GM18520 (cell line): ENCODE data around the gene DGKB.

Experiments
- ATAC-seq: cut with Tn5 transposase; IDR thresholded peaks from one replicate; pipeline ENCODE4 v1.9.1; 2021; ENCODE audit not compliant: unreplicated experiment

Gene DGKB

DNA sequence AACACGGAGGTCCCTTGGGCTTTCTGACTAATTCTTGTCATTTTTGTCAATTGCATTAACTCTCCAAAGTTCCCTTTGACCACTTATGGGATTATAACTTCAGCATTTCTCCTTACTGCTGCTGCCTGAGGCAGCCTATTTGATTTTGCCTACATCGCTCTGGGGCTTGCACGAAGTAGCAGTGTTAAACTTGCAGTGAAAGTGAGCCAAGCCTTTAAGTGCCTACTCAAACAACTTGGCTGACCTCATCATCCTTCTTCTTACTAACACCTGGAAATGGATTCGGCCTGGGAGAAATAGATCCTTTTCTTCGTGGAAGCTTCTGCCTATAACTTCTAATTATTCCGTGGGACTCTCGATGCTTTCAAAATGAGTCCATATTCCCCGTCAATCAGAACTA lies 76.6 kb downstream of the DGKB start:
- no peak for ATAC-seq

DNA sequence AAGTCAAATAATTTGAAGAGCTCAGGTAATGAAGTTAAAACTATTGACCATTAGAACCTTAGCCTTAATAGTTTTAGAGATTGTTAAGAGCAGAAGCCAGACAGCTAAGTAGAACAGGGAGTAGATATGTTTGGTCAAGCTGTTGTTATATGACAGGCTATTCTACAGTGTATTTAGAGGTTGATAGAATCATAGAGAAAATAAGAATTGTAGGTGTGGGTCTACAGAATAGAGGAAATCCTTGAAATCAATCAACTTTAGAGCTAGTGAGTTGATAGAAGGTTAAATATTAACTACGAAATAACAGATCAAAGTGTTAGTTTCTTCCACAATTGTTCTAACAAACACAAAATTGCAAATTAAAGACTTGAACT lies 80.1 kb downstream of the DGKB start:
- ATAC-seq = no peak

DNA sequence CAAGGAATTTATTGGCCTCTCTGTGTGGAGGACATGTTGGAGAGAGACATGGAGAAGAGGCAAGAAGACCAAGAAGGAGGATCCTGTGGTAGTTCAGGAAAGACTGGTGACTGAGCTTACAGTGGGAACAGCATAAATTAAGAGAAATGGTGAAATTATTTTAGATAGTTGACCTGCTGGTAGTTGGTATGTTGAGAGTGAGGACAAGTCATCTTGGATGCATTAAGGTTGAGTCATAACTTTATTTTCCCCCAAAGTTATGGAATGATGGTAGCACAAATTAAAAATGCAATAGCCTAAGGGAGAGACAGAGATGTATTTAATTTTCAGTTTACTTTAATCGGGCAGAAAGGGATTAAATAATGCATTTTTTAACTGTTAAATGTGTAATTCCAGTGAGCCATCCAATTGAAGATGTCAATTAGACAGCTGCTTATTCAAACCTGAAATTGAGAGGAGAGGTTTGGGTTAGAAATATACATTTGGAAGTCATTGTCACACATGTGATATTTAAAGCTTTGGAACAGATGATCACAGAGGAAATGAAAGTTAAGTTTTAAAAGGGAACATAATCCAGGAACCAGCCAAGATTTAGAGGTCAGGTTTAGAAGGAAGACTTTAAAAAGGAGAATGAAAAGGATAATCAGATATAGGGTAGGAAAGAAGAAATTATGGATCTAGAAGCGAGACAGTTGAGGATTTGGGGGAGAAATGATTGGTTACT lies 80.6 kb downstream of the DGKB start:
- ATAC-seq = no peak

DNA sequence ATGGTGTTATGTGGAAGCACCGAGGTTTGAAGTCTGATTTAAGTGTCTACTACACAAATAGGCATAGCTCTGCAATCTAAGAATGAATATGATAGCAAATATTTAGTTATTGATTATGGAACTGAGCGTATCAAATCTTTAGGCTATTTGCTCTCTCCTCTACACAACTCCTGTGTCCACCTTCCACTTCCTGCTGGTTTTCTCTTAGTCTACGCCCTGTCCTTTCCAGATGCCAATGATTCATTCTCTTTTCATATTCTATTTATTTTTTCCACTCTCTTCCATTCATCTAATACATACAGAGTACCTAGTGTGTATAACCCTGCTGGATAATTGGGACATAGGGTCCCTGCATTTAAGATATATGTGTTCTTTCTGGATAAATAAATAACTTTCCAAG lies 83.7 kb downstream of the DGKB start:
- ATAC-seq = no peak

DNA sequence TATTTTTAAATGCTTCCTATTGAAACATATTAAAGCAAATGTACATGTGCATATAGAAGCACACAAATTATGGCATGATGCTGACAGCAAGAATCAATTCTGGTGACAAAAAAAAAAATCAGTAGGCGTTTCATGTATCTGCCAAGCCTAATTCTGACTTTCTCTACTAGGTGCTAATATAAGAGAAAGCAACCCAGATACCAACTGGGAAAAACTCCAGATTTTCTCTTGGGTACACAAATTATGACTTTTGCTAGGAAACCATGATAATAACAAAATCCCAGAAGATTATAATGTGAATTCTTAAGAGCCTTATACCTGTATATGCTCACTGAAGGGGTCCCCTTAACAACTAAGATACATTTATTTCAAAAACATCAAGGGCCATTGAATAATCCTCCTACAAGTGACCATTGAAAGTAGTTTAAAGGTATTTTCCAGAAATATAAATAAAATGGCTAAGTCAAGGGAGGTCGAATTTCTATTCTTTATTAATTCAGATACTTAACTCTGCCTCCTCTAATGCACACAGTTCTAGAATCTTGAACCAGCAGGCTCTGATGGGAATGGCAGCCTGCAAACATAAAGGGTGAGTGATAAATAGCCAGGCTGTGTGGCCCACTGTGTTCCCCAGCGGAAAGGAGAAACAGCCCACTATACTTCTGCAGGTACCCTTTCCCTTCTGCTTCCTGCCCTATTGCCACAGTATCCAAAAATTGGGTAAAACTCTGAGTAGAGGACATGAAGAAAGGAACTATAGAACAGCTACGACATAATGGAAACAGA lies 84.5 kb downstream of the DGKB start:
- ATAC-seq = no peak

DNA sequence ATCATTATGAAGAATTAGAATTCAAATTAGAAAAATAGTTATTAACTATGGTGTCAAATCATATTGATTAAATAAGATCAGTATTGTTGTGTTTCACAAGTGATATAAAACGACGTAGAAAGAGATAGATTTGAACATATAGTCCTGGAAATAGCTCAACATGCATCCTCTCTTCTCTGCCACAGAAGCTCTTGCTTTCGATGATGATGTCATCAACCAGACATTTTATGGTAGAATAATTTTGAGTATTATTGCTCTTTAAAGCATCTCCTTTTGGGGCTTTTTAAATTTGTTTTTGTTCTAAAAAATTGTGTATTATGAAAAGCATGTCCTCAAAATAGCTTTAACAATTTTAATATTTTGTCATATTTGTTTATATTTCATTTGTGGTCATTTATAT lies 95.0 kb downstream of the DGKB start:
- ATAC-seq = no peak

DNA sequence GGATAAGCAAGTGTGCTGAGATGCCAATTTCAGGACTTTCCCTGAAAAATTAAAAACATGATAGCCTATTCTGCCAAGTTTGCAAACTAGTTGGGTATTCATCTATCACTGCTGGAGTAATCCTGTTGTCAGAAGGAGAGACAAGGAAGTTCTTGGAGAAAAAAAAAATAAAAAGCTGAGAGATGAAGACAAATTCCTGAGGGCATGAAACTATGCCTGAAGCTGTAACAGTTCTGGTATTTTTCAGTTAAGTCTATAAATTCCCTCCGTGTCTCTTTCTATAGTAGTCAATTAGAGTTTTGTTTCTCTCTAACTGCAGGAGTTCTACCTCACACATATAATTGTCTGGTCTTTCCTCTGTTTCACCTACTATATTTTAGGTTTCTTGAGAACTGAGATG lies 95.7 kb downstream of the DGKB start:
- ATAC-seq = no peak

DNA sequence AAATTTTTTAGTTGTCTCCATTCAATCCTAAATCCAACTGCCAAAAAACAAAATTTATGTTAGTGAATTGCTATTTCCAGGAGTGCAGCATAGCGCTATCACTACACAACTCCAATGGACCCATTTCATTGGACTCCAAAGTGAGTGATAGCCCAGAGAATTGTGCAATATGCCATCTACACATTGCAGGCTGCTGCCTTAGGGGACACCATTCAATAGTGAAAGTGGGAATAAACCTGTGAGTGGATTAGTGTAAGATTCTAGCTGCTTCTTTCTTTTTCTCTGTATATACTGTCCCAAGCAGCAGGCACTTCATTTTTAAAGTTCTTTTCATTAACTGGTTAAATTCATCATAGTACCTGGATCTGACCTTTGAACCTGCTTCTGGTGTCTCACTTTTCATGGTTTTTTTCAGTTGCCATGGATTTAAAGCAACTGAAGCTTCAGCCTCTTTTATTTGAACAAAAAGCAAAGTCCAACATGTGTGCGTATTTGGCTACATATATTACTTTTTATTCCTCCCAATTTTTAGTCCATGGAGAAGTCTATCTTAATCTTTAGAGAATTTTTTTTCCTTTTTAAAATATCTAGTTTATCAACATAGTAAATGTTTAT lies 97.3 kb downstream of the DGKB start:
- no peak for ATAC-seq

DNA sequence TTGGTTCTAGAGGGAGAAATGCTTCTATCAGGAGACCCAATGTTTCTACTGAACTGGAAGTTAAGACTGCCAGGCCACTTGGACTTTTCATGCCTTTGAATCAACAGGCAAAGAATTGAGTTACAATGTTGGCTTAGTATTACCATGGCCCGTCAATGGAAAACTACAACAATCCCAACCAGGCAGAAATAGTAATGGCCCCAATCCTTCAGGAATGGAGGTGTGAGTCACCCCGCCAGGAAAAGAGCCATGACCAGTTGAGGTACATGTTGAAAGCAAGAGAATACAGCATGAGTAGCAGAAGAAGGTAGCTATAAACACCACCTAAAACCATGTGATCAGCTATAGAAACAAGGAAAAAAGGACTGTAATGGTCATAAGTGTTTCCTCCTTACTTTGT lies 101.9 kb downstream of the DGKB start:
- no peak for ATAC-seq

DNA sequence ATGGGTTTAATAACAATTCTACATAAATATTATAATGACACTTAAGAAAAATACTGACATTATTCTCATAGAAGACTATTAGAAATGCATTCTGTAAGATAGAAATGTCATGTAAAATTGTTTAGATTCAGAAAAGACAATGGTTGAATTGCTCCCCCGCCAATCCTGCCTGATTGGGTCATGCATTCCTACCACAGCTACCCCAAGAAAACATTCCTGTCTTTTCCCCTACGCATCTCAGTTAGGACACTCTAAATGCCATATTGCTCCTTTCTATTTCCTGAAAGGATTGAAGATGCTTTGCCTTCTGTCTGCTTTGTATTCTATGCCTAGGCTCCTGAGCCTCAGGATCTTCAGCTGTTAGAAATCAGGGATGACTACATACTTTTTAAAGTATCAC lies 109.4 kb downstream of the DGKB start:
- no peak for ATAC-seq

DNA sequence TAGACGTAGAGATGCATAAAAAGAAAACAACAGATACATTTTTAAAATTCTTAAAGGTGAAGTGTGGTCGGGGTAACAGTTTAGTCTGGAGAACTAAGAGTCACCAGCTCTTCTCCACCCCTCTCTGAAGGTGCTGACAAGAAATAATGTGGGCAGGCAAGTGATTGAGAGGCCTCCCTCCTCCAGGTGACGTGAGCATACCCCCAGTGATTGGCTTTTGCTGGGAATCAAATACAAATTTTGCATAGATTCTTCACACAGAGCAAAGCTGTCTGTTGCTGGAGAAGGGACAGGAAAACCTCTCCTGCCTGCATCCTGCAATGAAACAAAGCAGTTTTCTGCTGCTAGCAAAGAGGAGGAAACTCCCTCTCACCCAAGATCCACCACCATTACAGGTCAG lies 115.0 kb downstream of the DGKB start:
- ATAC-seq = no peak

DNA sequence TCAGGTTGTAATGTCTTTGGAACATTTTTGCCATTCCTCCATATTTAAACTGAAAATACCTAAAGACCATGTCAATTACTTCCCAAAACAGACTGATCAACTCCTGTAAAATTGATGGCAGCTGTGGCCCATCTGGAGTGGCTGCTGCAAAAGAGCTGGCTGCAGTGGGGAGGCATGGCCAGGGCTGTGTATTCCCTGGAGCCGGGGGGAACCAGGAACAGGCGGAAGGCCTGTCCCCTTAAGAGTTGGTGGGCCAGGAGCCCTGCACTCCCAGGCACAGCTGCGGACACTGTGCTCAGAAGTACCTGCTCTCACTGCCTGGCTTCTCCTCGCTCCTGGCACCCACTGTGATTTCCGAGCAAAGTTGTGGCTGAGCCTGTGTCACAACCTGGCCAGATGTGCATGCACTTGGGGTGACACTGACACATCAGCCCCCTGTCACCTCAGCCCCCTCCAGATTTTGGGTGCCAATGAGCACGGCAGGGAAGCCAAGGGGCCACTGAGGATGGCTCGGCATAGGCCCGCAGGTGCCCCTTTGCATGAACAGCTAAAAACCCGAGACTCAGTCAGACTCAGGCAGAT lies 116.1 kb downstream of the DGKB start:
- ATAC-seq = no peak

DNA sequence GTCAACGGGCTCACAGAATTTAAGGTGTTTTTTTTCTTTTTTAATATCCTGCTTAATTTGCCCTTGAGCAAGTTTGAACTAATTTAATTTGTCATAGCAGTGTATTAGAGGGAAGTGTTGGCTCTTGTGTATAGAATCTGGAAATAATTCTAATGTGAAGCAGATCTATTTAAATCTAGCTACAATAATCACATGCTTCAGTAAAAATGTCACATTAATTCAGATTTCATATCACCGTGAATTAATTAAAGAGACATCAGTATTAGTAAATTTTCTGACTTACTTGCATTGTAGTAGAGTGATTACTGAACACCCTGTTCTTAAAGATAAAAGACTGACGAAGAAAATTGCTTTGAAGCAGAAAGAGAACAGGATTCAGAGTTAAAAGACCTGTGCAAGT lies 124.7 kb downstream of the DGKB start:
- no peak for ATAC-seq

DNA sequence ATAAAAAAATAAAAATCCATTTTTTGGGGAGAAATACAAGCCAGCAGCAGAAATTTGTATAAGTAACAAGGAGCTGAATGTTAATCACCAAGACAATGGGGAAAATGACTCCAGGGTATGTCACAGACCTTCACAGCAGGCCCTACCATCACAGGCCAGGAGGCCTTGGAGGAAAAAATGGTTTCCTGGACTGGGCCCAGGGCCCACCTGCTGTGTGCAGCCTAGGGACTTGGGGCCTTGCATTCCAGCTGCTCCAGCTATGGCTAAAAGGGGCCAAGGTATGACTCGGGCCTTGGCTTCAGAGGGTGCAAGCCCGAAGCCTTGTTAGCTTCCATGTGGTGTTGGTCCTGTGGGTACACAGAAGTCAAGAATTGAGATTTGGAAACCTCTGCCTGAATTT lies 126.3 kb downstream of the DGKB start:
- no peak for ATAC-seq

DNA sequence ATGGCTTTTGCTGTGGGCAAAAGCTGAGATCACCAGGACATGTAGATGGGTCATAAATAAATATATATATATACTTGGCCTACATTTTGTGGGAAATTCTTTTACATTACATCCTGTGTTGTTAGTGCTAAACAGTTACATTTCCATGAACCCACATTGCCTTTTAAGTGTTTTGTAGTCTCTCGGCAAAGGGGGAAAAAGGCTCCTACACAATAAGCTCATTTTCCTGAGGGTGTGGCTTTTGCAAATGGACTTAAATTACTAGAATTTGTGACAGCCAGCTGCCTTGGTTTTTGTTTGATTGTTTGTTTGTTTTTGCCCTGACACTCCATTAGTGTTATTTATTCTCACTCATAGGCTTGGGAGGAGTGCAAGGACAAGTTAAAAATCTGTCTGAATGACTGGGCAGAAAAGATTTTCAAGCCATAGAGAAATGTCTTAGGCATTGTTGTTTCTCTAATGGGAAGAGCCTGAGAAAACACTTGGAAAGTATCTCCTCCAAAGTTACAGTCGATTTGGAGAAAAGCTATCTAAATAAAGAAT lies 128.8 kb downstream of the DGKB start:
- ATAC-seq = no peak

DNA sequence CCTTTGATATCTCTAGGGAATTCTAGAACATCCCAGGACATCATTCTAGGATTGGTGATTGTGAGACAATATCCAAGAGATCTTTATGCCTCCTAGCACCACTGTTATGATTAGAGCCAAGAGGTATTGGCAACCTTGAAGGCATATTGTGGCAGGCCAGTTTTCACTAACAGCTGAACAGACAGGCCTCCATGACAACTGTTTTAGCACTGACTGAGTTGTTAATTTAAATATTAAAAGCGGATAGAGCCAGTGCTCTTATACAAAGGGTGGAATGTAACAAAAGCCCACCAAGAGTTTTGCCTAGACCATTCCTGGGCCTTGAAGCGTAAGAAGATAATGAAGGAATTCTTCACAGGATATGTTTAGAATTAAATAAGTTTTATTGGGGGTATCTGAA lies 131.9 kb downstream of the DGKB start:
- no peak for ATAC-seq

DNA sequence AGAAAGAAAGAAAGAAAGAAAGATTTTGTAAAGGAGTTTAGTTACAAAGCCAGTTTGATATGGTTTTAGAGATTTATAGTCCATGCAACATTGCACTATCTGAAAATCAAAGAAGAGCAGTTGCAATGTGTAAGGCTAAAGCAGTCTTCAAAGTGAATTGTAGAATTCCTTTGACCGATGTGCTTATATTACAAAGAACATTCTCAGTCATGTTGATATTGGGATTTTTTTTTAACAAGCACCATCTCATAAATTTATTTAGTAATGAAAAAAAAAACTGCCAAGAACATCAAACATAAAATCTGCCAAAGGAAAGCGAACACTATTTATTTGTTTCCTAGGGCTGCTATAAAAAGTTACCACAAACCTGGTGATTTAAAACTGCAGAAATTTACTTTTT lies 133.3 kb downstream of the DGKB start:
- no peak for ATAC-seq

DNA sequence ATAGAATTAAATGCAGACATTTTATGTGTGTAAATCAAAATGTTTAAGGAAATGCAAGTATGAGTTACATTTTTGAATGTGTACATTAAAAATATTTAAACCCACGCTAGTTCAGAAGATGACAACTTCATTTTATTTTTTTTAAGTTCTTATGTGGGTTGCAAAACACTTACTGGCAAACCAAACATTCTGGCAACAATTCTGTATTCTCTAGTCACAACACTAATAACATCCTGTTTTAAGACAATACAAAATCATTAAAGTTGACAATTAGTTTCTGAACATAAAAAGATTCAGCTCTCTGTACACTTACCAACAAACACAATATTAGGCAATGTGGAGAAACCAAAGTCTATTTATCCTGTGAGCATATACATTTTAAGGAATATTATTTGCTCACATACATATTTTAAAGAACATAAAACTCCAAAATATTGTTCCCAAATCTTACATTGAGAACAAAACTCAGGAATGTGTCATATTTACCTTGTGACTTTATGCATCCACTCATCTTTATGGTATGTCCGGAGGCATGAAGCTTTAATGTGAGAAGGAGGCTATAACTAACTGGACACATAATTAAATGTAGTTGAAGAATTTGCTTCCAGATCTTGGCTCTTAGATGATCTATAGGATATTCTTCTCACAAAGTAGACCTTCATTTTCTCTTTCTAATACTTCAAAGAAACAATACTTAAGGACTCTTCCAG lies 134.7 kb downstream of the DGKB start:
- no peak for ATAC-seq

DNA sequence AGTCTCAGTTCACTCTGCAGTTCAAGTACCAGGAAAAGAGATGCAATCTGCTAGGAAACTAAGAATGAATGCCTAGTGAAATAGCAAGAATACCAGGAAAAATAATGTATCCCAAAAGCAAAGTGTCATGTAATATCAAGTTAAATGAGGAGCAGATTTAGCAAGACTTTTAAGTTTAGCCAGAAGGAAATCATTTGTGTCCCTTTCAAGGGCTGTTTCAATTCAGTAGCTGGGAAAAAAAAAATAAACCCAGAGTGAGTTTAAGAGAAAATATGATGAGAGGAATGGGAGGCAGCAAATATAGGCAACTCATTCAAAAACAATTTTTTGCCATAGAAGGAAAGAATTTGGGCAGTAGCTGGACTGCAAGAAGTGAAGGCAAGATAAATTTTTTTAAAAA lies 135.8 kb downstream of the DGKB start:
- ATAC-seq = no peak

DNA sequence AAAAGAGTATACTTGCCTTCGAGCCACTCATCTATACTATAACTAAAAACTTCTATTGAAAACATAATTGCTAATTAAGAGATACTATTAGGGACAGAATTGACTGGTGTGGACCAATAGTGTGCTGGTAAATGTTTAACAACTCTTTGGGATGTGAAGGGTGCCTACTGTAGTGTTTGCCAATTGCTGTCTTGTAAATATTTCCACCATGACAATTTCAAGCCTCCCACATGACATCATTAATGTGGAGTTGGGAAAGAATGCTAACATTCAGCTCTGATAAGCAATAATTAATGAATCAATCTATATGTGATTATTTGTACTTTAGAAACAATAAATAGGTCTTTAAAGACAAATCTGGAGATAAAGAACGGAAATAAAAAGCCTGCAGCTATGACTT lies 136.8 kb downstream of the DGKB start:
- no peak for ATAC-seq

DNA sequence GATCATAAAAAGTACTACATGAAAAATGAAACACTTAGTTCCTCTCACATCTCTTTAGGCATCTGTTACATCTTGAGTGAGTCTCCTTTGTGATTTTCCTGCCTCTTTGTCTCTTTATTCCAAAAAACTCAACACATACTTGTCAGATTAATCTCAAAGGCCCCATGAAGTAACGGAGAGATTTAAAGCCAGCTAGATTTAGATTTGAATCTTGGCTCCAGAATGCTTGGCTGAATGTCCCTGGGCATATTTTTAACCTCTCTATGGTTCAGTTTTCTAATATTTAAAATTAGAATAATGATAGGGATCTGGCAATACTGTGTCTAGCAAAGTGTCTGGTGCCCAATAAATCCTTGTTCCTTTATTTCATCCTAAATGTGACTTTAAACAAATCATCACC lies 140.0 kb downstream of the DGKB start:
- ATAC-seq = no peak
